Spleen (tissue), 7 donors: Measurements from ENCODE around the gene UGCG.

Source experiments
- CTCF ChIP-seq, 11 experiments: fragments of 200-600 bp in 7 of 11; fragments of 450-650 bp in 4 of 11; sonication (generic) in 4 of 11; IDR thresholded peaks in 8 of 11; conservative IDR thresholded peaks in 3 of 11; 1 replicate in 7 of 11; 2 replicates in 4 of 11; pipeline versions ENCODE4 v1.4.0 to v1.8.0; 2016 to 2021; ENCODE audit warnings: antibody characterized with exemption in 11 of 11, inconsistent platforms in 4 of 11, mild to moderate bottlenecking in 1 of 11
- POLR2AphosphoS5 ChIP-seq, 3 donors: sonication (generic); formaldehyde crosslinking; IDR thresholded peaks; one replicate each; pipeline ENCODE4 v1.5.1; 2017; ENCODE audit warnings: antibody characterized with exemption in 3 of 3
- donor health status: DM: no; HTN: no; CAD: no; lungs with moderate emphysema.
- donor health status: DM: no; HTN: no; CAD: no.
- donor health status: DM: no; HTN: no; CAD: no.

GRCh38 chr9:111943200-111943599 lies 46.6 kb downstream of the UGCG start:
- TF ChIP-seq CTCF (IDR thresholded peaks at IDR 0.05 in 8 of 11, conservative IDR thresholded peaks at IDR 0.05 in 3 of 11) (no peak), POLR2AphosphoS5 (IDR thresholded peaks at IDR 0.05) (no peak)
